ENCODE results near the gene ADAM17. TPM values are rescaled to one million over a fixed set of nuclear protein-coding genes. Genes with fewer than 3 reads are reported as not detected.

Gene ADAM17
- total and polyA plus RNA-seq, 2 of the 8 experiments (the other 6 are each of a cell fraction or from before 2014, with no cell fraction given), result 6.5 to 23.5 TPM

GRCh38 chr2:9439536-9439935, 116.1 kb downstream of the ADAM17 start (continued):
- TF ChIP-seq CBX5 (IDR thresholded peaks at IDR 0.05; ENCODE audit: low read depth, low read length) (no peak), SIX5 (IDR thresholded peaks at IDR 0.05; ENCODE audit: low read depth, low read length) (no peak), JUN (IDR thresholded peaks at IDR 0.05; ENCODE audit: low read depth, low read length) (no peak), MAFK (IDR thresholded peaks at IDR 0.05; ENCODE audit: low read depth, low read length) (no peak), RAD21 (IDR thresholded peaks at IDR 0.05 in 1 of 2, conservative IDR thresholded peaks at IDR 0.05 in 1 of 2; ENCODE audit: low read depth in 2 of 2, low read length in 2 of 2) (no peak), CBX8 (IDR thresholded peaks at IDR 0.05; ENCODE audit: borderline replicate concordance, low read depth, low read length) (no peak)

Other genes starting within 250 kb of the ADAM17 start
- 45.4 and 50.1 TPM in 2 replicates for gene ITGB1BP1, start 132.3 kb downstream of the ADAM17 start, total RNA-seq (2021; fragmentation: NEBNext Ultra II Directional; extraction: Animal tissue kit (Norgen Biotek cat#: 25700))
- 8.9 and 16.1 TPM in 2 replicates for gene ITGB1BP1, start 132.3 kb downstream of the ADAM17 start, polyA plus RNA-seq (2011; rRNA removed)
- 90.1 and 93.3 TPM in 2 replicates for gene CPSF3, start 132.2 kb downstream of the ADAM17 start, total RNA-seq (2021; fragmentation: NEBNext Ultra II Directional; extraction: Animal tissue kit (Norgen Biotek cat#: 25700))
- gene CPSF3, start 132.2 kb downstream of the ADAM17 start, polyA plus RNA-seq (2011; rRNA removed), result 34.8 and 44.5 TPM in 2 replicates
- gene IAH1, start 81.3 kb downstream of the ADAM17 start, total RNA-seq (2021; fragmentation: NEBNext Ultra II Directional; extraction: Animal tissue kit (Norgen Biotek cat#: 25700)), result 15.1 and 19.8 TPM in 2 replicates
- 11.3 and 21.5 TPM in 2 replicates for gene IAH1, start 81.3 kb downstream of the ADAM17 start, polyA plus RNA-seq (2011; rRNA removed)
- gene YWHAQ, start 75.2 kb upstream of the ADAM17 start, total RNA-seq (2021; fragmentation: NEBNext Ultra II Directional; extraction: Animal tissue kit (Norgen Biotek cat#: 25700)), result 468 and 480 TPM in 2 replicates
- gene YWHAQ, start 75.2 kb upstream of the ADAM17 start, polyA plus RNA-seq (2011; rRNA removed), result 225 and 244 TPM in 2 replicates

Data from H1 (cell line).